K562 (cell line): ENCODE results near the gene FBXW12. TPM values are rescaled to one million over a fixed set of nuclear protein-coding genes. Genes with fewer than 3 reads are reported as not detected.

Source experiments
- ATAC-seq: fragments of 200-7000 bp; cut with Tn5 transposase; 3 replicates; pipeline ENCODE4 v1.9.1; 2020; ENCODE audit warnings: moderate library complexity
- BruUV-seq: library from RNA; stranded (reverse); fragments of 400-500 nt; replicated peaks from 2 replicates; lab custom pipeline; 2021; lab: Mats Ljungman, UMichigan
- CTCF ChIA-PET: fragments of 300-600 bp; formaldehyde crosslinking; extraction: SDS; loops from one replicate; lab custom pipeline; 2021; ENCODE audit warnings: low intra/inter-chr PET ratio; lab: Yijun Ruan, JAX
- POLR2A ChIA-PET: fragments of 300-600, 350-650 bp; sonication (Branson Sonifier 250); formaldehyde crosslinking; extraction: SDS; loops from one replicate; lab custom pipeline; 2021; ENCODE audit warnings: antibody characterized with exemption, inconsistent platforms; lab: Yijun Ruan, JAX
- DNase-seq, 4 experiments: peaks; one replicate each; pipeline versions ENCODE4 v3.0.0 to v3.0.0-alpha.2; 2011 to 2018; ENCODE audit warnings: low spot score in 3 of 4, mixed read lengths in 3 of 4; ENCODE audit errors: extremely low read depth in 1 of 4
- FAIRE-seq: peaks from 2 replicates; lab custom pipeline; 2011; peaks lifted over from hg19 to GRCh38; lab: Jason Lieb, UNC
- H2AFZ ChIP-seq: 2 replicates; pipeline ENCODE4 v1.6.0; 2011; ENCODE audit warnings: low read depth, low read length, control low read depth, inconsistent platforms
- H3K27ac ChIP-seq: fragments of 200-600 bp; 3 replicates; pipeline ENCODE4 v1.8.0; 2011; ENCODE audit warnings: low read depth, mild to moderate bottlenecking, control low read depth, inconsistent platforms, low read length, moderate library complexity, mixed read lengths; ENCODE audit errors: extremely low read depth
- H3K27me3 ChIP-seq, 2 experiments: fragments of 300-600 bp in 1 of 2; 2 replicates in 1 of 2; 3 replicates in 1 of 2; pipeline versions ENCODE4 v1.6.0 to v1.8.0; 2011; ENCODE audit warnings: inconsistent platforms in 2 of 2, low read length in 2 of 2, mild to moderate bottlenecking in 1 of 2, mixed read lengths in 1 of 2, moderate library complexity in 1 of 2; ENCODE audit not compliant: control insufficient read depth in 2 of 2, insufficient read depth in 2 of 2
- H3K36me3 ChIP-seq: fragments of 300-600 bp; 3 replicates; pipeline ENCODE4 v1.8.0; 2011; ENCODE audit warnings: mild to moderate bottlenecking, low read length, inconsistent platforms; ENCODE audit not compliant: control insufficient read depth, insufficient read depth
- H3K4me1 ChIP-seq, 2 experiments: fragments of 200-600 bp in 1 of 2; replicated peaks in 1 of 2; 2 replicates in 1 of 2; 3 replicates in 1 of 2; pipeline versions ENCODE4 v1.5.1 to v1.8.0; 2011; ENCODE audit warnings: inconsistent platforms in 2 of 2, low read length in 2 of 2, mild to moderate bottlenecking in 1 of 2, mixed read lengths in 1 of 2, moderate library complexity in 1 of 2; ENCODE audit not compliant: control insufficient read depth in 2 of 2, insufficient read depth in 2 of 2
- H3K4me2 ChIP-seq: 2 replicates; pipeline ENCODE4 v1.6.1; 2011; ENCODE audit warnings: low read length, control low read depth, inconsistent platforms, mixed read lengths; ENCODE audit not compliant: insufficient read depth
- H3K4me3 ChIP-seq: fragments of 200-600 bp; sonication (generic), shearing (Covaris generic); 2 replicates; pipeline ENCODE4 v1.5.1; 2016; ENCODE audit warnings: control low read depth, inconsistent platforms
- H3K79me2 ChIP-seq: fragments of 200-600 bp; 3 replicates; pipeline ENCODE4 v1.8.0; 2011; ENCODE audit warnings: low read length, inconsistent platforms; ENCODE audit not compliant: control insufficient read depth, insufficient read depth
- H3K9ac ChIP-seq, 2 experiments: 2 replicates each; pipeline versions ENCODE4 v1.6.0 to v1.6.1; 2011; ENCODE audit warnings: low read depth in 2 of 2, low read length in 2 of 2, control low read depth in 1 of 2, inconsistent platforms in 1 of 2, mild to moderate bottlenecking in 1 of 2, mixed read lengths in 1 of 2; ENCODE audit not compliant: insufficient read depth in 1 of 2
- H3K9me1 ChIP-seq: one replicate; pipeline ENCODE4 v1.6.0; 2011; ENCODE audit warnings: inconsistent platforms, mild to moderate bottlenecking, low read length, moderate library complexity; ENCODE audit not compliant: control insufficient read depth, insufficient read depth
- H3K9me3 ChIP-seq: replicated peaks from 2 replicates; pipeline ENCODE4 v1.5.1; 2011; ENCODE audit warnings: low read depth, low read length, inconsistent platforms; ENCODE audit not compliant: control insufficient read depth, insufficient read depth
- H4K20me1 ChIP-seq: replicated peaks from 2 replicates; pipeline ENCODE4 v1.6.1; 2011; ENCODE audit warnings: low read length, inconsistent platforms, mixed read lengths; ENCODE audit not compliant: control insufficient read depth, insufficient read depth
- BRCA1 ChIP-seq, 2 experiments: fragments of 450-650 bp in 1 of 2; sonication (generic) in 1 of 2; formaldehyde crosslinking in 1 of 2; IDR thresholded peaks; 2 replicates each; pipeline versions ENCODE4 v1.5.0 to v1.6.1; 2017 to 2020; ENCODE audit warnings: mild to moderate bottlenecking in 1 of 2, missing genetic modification reagents in 1 of 2
- FOXK2 ChIP-seq, 2 experiments: fragments of 450-650 bp; IDR thresholded peaks in 1 of 2; conservative IDR thresholded peaks in 1 of 2; 2 replicates each; pipeline ENCODE4 v1.6.1; 2016; ENCODE audit warnings: low read depth in 2 of 2, mild to moderate bottlenecking in 1 of 2
- GTF2A2 ChIP-seq: IDR thresholded peaks from 2 replicates; pipeline ENCODE4 v1.6.1; 2016; ENCODE audit warnings: mild to moderate bottlenecking, missing genetic modification characterization, missing compliant biosample characterization
- KLF16 ChIP-seq: IDR thresholded peaks from 2 replicates; pipeline ENCODE4 v1.6.1; 2016; ENCODE audit warnings: antibody characterized with exemption
- MIER1 ChIP-seq: fragments of 450-650 bp; IDR thresholded peaks from 2 replicates; pipeline ENCODE4 v1.6.1; 2016; ENCODE audit warnings: antibody characterized with exemption, mild to moderate bottlenecking, low read depth
- POU5F1 ChIP-seq: fragments of 150-350 bp; IDR thresholded peaks from 2 replicates; pipeline ENCODE4 v1.6.1; 2014; ENCODE audit warnings: borderline replicate concordance, low read length, low read depth, mild to moderate bottlenecking; ENCODE audit not compliant: partially characterized antibody
- RB1 ChIP-seq: fragments of 450-650 bp; IDR thresholded peaks from 2 replicates; pipeline ENCODE4 v1.6.1; 2017; ENCODE audit warnings: low read depth, mild to moderate bottlenecking
- RBM22 ChIP-seq: fragments of 200-400 bp; formaldehyde crosslinking; IDR thresholded peaks from 2 replicates; pipeline ENCODE4 v1.6.1; 2018; ENCODE audit warnings: low read length, low read depth; ENCODE audit not compliant: poor library complexity, severe bottlenecking
- TAF1 ChIP-seq: IDR thresholded peaks from 2 replicates; pipeline ENCODE4 v1.6.1; 2011; ENCODE audit warnings: mild to moderate bottlenecking, low read length, moderate library complexity; ENCODE audit not compliant: insufficient read depth, control insufficient read depth, severe bottlenecking; ENCODE audit errors: extremely low read depth
- ZBTB8A ChIP-seq: fragments of 450-650 bp; IDR thresholded peaks from 2 replicates; pipeline ENCODE4 v1.6.1; 2018; ENCODE audit warnings: mild to moderate bottlenecking, moderate library complexity; ENCODE audit not compliant: partially characterized antibody
- ZNF41 ChIP-seq: fragments of 250-450 bp; sonication (Bioruptor Pico); conservative IDR thresholded peaks from 2 replicates; pipeline ENCODE4 v1.4.0; 2020; ENCODE audit warnings: mild to moderate bottlenecking
- ZNF444 ChIP-seq: fragments of 250-450 bp; sonication (Bioruptor Pico); IDR thresholded peaks from 2 replicates; pipeline ENCODE4 v1.4.0; 2020; ENCODE audit warnings: mild to moderate bottlenecking, moderate library complexity
- WGBS: fragments of 100-300 bp; shearing (Covaris generic); methylation state at CpG from one replicate; pipeline ENCODE4 v1.1.6; 2016; ENCODE audit warnings: low coverage, mixed read lengths; ENCODE audit not compliant: insufficient coverage; ENCODE audit errors: missing lambda C conversion rate; 5-methylcytosine and 5-hydroxymethylcytosine counted together
- in situ Hi-C: fragments of 300-500 bp; cut with MboI; formaldehyde crosslinking; loops from 4 replicates; pipeline ENCODE4 v1.15.0; 2018; ENCODE audit warnings: inconsistent platforms, mixed read lengths
- intact Hi-C: fragments of 100-400 bp; cut with micrococcal nuclease; formaldehyde crosslinking; loops from 2 replicates; pipeline ENCODE4 v1.14.2; 2022
- polyA plus RNA-seq, 8 experiments: library from polyadenylated mRNA; depleted of rRNA in 4 of 8; stranded (reverse) in 5 of 8; unstranded in 3 of 8; fragments of >200 nt; fragmentation: Nextera tagmentation in 2 of 8; fragmentation: Illumina TruSeq in 1 of 8; extraction: Ambion mirVana in 2 of 8; extraction: Trizol in 1 of 8; gene quantifications; 2 replicates each; pipeline versions ENCODE4 v1.2.1 to v1.2.3, GENCODE V29; 2011 to 2014; ENCODE audit warnings: inconsistent platforms in 1 of 8, missing spikeins in 1 of 8
- total RNA-seq, 7 experiments: library from RNA; depleted of rRNA in 6 of 7; stranded (reverse); fragments of >200 nt in 6 of 7; fragmentation: Illumina TruSeq in 2 of 7; extraction: Trizol in 2 of 7; gene quantifications; 2 replicates each; pipeline versions ENCODE4 v1.2.1 to v1.2.3, GENCODE V29; 2011 to 2021; ENCODE audit warnings: low replicate concordance in 1 of 7

FBXW12 gene
- total and polyA plus RNA-seq, 9 of the 15 experiments (the other 6 are each of a cell fraction or from before 2014, with no cell fraction given) = 0.04 to 0.07 (median 0.06) TPM; not detected in 6

- Histone ChIP-seq H3K9me1 (peaks cover 6% of the 10 kb centered on the region), H3K4me2 (no peak overlapping the region), H3K79me2 (peaks cover 28% of the 10 kb centered on the region), H3K36me3 (peaks cover 33% of the 10 kb centered on the region; the same call in 2 of the 3 replicates), H3K9ac (peak overlapping the region in 1 of 2 experiments; percentile 46; a peak in 1 of 4 replicates), H4K20me1 (no peaks in the 10 kb centered on the region), H2AFZ (no peak overlapping the region), H3K4me1 (peaks cover 14 to 16% of the 10 kb centered on the region in 2 experiments; a peak in 4 of 5 replicates), H3K27ac (no peak overlapping the region), H3K4me3 (no peak overlapping the region), H3K27me3 (no peaks in the 10 kb centered on the region; a peak in 1 of 5 replicates), H3K9me3 (no peaks in the 10 kb centered on the region)
- BruUV-seq = no TSS peak
- DNase-seq = no peak
- intact Hi-C loops = loop anchor here (1.0 to 2.0 kb wide), 4 partner anchors 35 to 242 kb away; no protein-coding TSS in a partner anchor
- FAIRE-seq = no peak
- TF ChIP-seq ZBTB8A (no peak), MIER1 (no peak), RB1 (no peak), TAF1 (no peak), GTF2A2 (tag) (no peak), KLF16 (no peak), FOXK2 (conservative IDR thresholded peaks at IDR 0.05 in 1 of 2, IDR thresholded peaks at IDR 0.05 in 1 of 2; ENCODE audit: low read depth in 2 of 2) (no peak), BRCA1 (IDR thresholded peaks at IDR 0.05) (no peak), BRCA1 (CRISPR knock-in tag; IDR thresholded peaks at IDR 0.05) (no peak), ZNF41 (CRISPR knock-in tag) (no peak), POU5F1 (no peak), ZNF444 (CRISPR knock-in tag) (no peak), RBM22 (no peak)
- WGBS = 0% methylated on average over 1 of the region's 1 CpG
- ChIA-PET CTCF (interaction anchor here (0.6 to 4.6 kb wide), 6 partner anchors 35 to 1745 kb away, joined by 3 to 59 read pairs (median 14); no protein-coding TSS in a partner anchor), POLR2A (interaction anchor here (0.5 to 2.3 kb wide), 14 partner anchors 10 to 278 kb away, joined by 3 to 21 read pairs (median 4); partner anchors contain the start of genes ATRIP and CDC25A)
- in situ Hi-C loops = loop anchor here (5.0 to 10.0 kb wide), 4 partner anchors 34 to 242 kb away; no protein-coding TSS in a partner anchor
- ATAC-seq = no peak
Observed at GRCh38 chr3:48436477-48436787, 64.4 kb downstream of the FBXW12 start.
